Activated CD4-positive, alpha-beta T cell treated with anti-CD3 and anti-CD28 coated beads, Interleukin-2, amount 50 U/mL, for 48 hours (primary cell): ENCODE data around the gene OBP2A.

Source experiments
- DNase-seq, 2 experiments: peaks; one replicate each; pipeline ENCODE4 v3.0.0-alpha.2; 2020

The OBP2A gene

DNA sequence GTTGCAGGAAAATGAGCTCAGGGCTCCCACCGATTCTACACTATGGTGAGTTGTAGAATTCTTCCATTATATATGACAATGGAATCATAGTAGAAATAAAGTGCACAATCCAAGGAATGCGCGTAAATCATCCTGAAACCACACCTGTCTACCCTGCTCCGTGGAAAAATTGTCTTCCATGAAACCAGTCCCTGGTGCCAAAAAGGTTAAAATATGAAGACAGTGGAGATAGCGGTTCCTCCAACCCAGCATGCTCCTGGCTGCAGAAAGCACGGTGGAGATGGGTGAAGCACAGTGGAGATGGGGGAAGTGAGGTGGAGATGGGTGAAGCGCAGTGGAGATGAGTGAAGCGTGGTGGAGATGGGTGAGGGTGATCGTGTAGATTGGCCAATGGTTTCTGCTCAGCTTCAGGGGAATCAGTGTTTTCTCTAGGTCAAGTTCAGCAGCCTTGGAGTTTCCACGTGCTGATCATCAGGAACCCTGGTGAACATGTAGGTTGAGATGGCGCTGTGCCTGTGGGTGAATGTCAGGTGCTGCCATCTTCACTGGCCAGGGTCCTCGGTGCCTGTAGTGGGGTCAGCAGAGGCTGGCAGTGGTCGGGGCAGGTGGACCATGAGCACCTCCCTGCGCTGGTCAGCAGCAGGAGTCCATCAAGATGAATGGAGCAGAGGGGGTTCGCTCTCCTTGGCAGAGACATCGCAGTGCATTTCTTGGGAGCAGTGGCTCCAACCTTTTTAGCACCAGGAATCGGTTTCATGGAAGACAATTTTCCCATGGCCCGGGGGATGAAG lies 35.9 kb downstream of the OBP2A start:
- no peak for DNase-seq

GRCh38 chr9:135582541-135582940 lies 36.6 kb downstream of the OBP2A start:
- no peak for DNase-seq

DNA sequence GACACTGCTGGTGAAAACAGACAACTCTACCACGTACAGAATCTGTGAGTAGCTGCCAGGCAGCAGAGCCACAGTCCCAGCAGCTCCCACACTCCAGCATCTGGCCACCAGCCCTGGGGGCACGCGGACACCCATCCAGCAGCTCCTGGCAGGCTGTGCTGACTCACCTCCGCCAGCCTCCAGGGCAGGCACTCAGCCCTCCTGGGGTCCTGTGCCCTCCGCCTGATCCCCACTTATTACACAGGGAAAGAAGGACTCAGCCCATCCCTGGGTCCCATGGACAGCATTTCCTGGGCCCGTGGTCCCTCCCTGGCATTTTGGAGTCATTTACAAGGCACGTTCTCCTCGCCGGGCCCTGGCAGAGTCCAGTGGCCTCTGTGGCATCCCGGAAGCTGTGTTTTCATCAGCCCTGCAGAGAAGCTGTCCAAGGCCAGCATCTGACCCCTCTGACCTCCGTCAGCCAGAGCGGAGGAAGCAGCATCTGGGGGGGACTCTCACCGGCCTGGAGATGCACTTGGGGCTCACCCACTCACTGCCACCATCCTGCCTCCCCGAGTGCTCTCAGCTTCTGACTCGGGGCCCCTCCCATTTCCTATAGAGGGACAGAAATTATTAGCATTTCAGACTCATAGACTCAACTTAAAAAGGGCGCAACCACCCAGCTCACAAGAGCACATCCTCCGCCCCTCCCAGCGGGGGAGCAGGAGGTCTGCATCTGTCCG lies 37.2 kb downstream of the OBP2A start:
- DNase-seq: no peak

DNA sequence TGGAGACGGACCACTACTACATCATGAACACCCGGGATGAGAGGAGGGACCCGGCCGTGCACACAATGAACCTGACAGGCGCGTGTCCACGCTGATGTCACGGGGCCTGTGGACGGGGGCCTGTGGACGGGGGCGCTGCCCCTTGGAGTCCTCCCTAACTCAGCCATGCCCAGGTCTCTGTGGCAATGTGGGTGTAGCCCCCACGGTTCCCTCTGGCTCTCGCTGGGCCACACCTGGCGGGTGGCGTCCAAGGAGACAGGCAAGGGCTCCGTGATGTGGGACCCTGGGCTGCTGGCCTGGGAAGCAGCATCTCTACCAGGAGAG lies 37.7 kb downstream of the OBP2A start:
- no peak for DNase-seq

- no peak for DNase-seq
Measured at GRCh38 chr9:135584371-135584770, 38.4 kb downstream of the OBP2A start.

GRCh38 chr9:135584934-135585333 lies 39.0 kb downstream of the OBP2A start:
- no peak for DNase-seq

GRCh38 chr9:135586601-135587109 lies 40.7 kb downstream of the OBP2A start:
- no peak for DNase-seq

GRCh38 chr9:135587658-135588057 lies 41.7 kb downstream of the OBP2A start:
- no peak for DNase-seq

DNA sequence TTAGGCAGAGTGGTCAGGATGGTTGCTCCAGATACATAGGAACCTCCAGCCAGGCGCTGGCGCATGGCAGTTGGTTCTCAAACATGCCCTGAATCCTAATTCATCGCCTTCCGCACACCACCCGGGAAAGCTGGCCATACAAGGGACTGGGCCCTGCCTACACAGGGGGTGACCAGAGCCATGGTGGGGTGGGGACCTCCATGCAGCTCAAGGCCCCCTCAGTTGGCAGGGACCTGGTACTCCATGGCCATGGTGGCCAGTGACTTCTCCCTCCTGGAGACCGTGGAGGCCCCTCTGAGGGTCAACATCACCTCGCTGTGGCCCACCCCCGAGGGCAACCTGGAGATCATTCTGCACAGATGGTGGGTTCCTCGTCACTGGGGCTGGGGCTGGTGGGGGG lies 42.4 kb downstream of the OBP2A start:
- no peak for DNase-seq

DNA sequence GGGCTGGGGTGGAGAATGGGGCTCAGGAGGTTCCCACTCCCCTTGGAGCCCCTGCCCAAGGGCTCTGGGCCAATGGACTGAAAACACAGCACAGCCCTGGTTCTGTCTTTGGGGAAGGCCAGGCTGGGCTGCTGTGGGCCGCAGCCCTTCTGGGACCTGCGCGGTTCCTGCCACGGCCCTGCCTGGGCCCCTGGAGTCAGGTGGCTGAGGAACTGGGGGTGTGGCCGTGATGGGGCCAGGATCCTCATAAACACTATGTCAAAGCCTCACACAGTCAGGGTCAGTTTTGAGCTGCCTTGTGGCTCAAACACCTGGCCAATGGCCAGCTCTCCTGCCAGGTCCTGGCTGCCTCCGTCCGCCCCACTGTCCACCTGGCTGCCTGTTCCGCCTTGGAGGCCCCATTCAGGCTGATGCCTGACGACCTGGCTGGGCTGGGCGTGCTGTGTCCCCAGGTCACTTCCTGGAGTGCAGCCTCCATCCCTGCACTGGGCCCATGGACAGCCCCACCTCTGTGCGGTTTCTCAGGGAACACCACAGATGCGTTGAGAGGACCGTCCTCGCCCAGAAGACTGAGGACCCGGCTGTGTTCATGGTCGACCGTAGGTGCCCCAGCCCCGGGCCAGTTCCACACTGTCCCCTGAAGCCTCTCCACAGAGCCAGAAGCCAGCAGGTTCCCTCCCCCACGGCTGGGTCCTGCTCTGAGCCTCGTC lies 43.1 kb downstream of the OBP2A start:
- no peak for DNase-seq

DNA sequence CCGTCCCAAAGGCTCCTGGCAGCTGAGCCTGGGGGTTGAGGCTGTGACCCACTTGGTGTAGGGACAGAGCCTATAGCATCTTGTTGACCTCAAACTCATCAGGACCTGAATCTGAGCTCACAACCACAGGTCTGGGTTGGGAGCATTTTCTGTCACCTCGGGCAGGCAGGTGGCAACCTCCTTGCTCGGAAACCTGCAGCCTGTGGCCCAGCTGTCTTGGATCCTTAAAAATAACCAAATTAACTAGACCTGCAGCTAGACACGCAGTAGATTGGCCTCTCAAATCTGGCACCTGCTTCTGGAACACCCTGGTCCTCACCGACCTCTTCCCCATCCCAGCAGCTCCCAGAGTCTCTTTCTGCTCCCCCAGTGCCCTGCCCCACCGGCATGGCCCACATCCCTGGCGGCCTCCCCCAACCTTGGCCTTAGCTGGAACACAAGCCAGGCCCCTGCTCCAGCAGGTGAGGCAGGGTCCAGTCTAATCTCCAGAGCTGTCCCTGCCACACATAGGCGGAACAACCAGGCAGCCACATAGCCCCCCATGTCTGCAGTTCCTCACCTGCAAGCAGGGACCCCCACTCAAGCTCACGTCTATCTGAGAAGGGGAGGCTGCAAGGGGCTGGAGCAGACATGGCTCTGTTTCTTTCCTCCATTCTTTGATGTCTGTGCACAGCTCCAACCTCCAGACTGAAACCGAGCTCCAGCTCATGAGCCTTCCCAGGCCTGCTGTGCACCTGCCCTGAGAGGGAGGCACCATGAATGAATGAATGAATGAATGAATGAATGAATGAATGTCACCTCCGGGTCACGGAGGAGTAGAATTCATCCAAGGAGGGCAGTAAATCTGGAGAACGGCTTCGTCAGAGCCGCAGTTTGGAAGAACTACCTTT lies 43.9 kb downstream of the OBP2A start:
- no peak for DNase-seq

DNA sequence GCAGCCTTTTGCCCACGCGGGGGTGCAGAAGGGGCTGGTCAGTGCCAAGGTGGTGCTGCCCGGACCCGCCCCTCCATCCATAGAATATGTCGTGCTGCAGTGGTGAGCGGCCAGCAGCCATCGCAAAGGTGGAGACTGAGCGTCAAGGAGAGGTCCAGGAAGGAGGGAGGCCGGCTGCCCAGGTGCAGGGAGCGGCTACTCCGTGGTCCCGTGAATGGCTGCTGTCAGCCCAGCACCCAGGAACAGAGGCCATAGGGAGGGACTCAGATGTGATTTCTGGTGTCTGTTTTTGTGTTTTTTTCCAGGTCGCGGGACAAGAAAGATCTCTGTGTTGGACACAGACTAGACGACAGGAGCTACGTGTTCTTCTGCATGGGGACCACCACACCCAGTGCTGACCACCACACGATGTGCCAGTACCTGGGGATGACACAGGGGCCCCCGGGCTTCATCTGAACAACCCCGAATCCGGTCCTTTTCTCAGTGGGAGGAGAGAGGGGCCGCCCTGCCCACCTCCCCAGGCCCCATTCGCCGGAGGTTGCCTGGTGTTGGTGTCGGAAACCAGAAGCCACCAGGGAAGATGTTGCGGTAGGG lies 44.7 kb downstream of the OBP2A start:
- DNase-seq: no peak

GRCh38 chr9:135591506-135592330 lies 45.8 kb downstream of the OBP2A start:
- DNase-seq: no peak

DNA sequence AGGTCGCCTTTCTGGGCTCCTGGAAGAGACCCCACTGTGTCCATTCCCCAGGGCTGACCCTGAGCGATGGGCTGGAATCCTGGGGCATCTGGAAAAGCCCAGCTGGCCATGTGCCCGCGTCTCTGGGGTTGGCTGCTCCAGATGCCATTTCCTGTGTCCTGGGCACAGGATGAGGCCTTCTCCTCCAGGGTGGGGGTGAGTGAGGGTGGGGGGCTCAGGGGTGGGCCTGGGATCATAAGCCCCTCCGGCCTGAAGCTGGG lies 46.3 kb downstream of the OBP2A start:
- DNase-seq: no peak

GRCh38 chr9:135592625-135593024 lies 46.7 kb downstream of the OBP2A start:
- no peak for DNase-seq

DNA sequence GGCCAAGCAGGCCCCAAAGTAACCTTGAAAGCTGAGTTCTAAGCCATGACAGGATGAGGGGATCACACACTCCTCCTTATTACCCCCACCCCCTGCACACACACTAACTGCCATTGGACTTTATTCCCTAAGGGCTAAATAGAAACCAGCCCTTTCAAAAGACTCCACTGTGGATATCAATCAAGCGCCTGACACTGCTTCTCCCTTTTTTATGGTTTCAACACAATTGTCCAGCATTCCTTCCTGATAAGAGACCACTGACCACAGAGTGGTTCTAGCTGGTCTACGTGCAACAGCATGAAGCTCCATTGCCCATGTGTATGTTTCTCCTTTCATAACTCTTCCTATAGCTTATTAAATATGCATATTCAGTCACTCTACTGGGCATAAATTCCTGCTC lies 50.3 kb downstream of the OBP2A start:
- DNase-seq: no peak
